ENCODE measurements around the gene FAM187B. TPM values are rescaled to one million over a fixed set of nuclear protein-coding genes. Genes with fewer than 3 reads are reported as not detected.

The FAM187B gene
- total and polyA plus RNA-seq, 2 experiments from 2014 or later, result 0.23 TPM; not detected in 1

GRCh38 chr19:35249146-35249847, 20.8 kb upstream of the FAM187B start:
- Histone ChIP-seq H4K20me1 (replicated peaks; ENCODE audit: insufficient read depth) (peaks cover 33% of the 10 kb centered on the region), H3K9me2 (ENCODE audit: insufficient read depth) (no peaks in the 10 kb centered on the region), H3K27ac (ENCODE audit: low read depth) (peak overlapping the region; percentile 100), H2AFZ (no peak overlapping the region), H3K4me2 (peak overlapping the region; percentile 93), H3K36me3 (ENCODE audit: insufficient read depth) (peaks cover 14% of the 10 kb centered on the region), H3F3A (replicated peaks; ENCODE audit: low read depth) (no peaks in the 10 kb centered on the region), H3K4me1 (ENCODE audit: insufficient read depth) (peaks cover 12% of the 10 kb centered on the region), H3K4me3 (peak overlapping the region; percentile 83), H3K27me3 (ENCODE audit: insufficient read depth) (no peaks in the 10 kb centered on the region), H3K79me2 (replicated peaks; ENCODE audit: insufficient read depth) (peaks cover 49% of the 10 kb centered on the region)
- Mint-ChIP-seq H3K9me3 (peaks cover 4% of the 10 kb centered on the region; the same call in 1 of the 3 replicates), H3K27me3 (ENCODE audit: insufficient read depth, low read depth, poor library complexity) (peaks cover 23% of the 10 kb centered on the region), H3K27ac (peak overlapping the region; percentile 100), H3K36me3 (ENCODE audit: low read depth) (peaks cover 55% of the 10 kb centered on the region), H3K4me3 (peak overlapping the region; percentile 95), H3K4me1 (peaks cover 35% of the 10 kb centered on the region)
- ATAC-seq (no peak), DNase-seq (ENCODE audit: low spot score) (no peak)
- TF ChIP-seq STAT1 (IDR thresholded peaks at IDR 0.05; ENCODE audit: unreplicated experiment) (no peak), JUNB (IDR thresholded peaks at IDR 0.05; ENCODE audit: unreplicated experiment) (no peak), POLR2AphosphoS5 (IDR thresholded peaks at IDR 0.05; ENCODE audit: low read depth) (no peak), ZNF114 (CRISPR knock-in tag; IDR thresholded peaks at IDR 0.05) (no peak), ZNF331 (CRISPR knock-in tag; IDR thresholded peaks at IDR 0.05; ENCODE audit: low read depth) (no peak), CREB1 (CRISPR knock-in tag; IDR thresholded peaks at IDR 0.05; ENCODE audit: low read depth) (no peak), REST (IDR thresholded peaks at IDR 0.05; ENCODE audit: unreplicated experiment) (no peak), ZNF462 (CRISPR knock-in tag; IDR thresholded peaks at IDR 0.05) (no peak), EZH2 (IDR thresholded peaks at IDR 0.05; ENCODE audit: low read depth, unreplicated experiment) (no peak), NANOG (IDR thresholded peaks at IDR 0.05; ENCODE audit: borderline replicate concordance) (no peak), EZH2phosphoT487 (IDR thresholded peaks at IDR 0.05; ENCODE audit: unreplicated experiment) (no peak), ETS1 (IDR thresholded peaks at IDR 0.05) (no peak), CTCF (conservative IDR thresholded peaks at IDR 0.05; ENCODE audit: low read depth in 2 of 2) (no peak)
